Neural cell (in vitro differentiated cells): ENCODE data around the gene CPSF4L. TPM values are rescaled to one million over a fixed set of nuclear protein-coding genes. Genes with fewer than 3 reads are reported as not detected.
"Not testable (repeated sequence)": the region's sequence is repeated elsewhere in the genome, so short reads cannot be mapped to it uniquely, and the experiment has no call there.

ENCODE experiments used
- H2AFZ ChIP-seq: fragments of 200-600, 300-800 bp; sonication (generic), shearing (Covaris generic); 2 replicates; pipeline ENCODE4 v1.6.0; 2014; ENCODE audit warnings: low read depth, mild to moderate bottlenecking, antibody characterized with exemption, low read length, moderate library complexity
- H3F3A ChIP-seq: fragments of 200-600 bp; shearing (Covaris generic); 2 replicates; pipeline ENCODE4 v1.6.1; 2016; ENCODE audit warnings: mild to moderate bottlenecking, moderate library complexity, mixed read lengths, antibody characterized with exemption, low read length; ENCODE audit not compliant: insufficient read depth, poor library complexity, severe bottlenecking
- H3K27ac ChIP-seq: fragments of 200-600, 300-800 bp; sonication (generic), shearing (Covaris generic); 2 replicates; pipeline ENCODE4 v1.5.1; 2014; ENCODE audit warnings: mild to moderate bottlenecking, low read length, moderate library complexity
- H3K27me3 ChIP-seq: fragments of 300-800, 200-600 bp; sonication (generic), shearing (Covaris generic); 2 replicates; pipeline ENCODE4 v1.6.0; 2014; ENCODE audit warnings: mild to moderate bottlenecking, low read depth, low read length, moderate library complexity; ENCODE audit not compliant: insufficient read depth
- H3K36me3 ChIP-seq: fragments of 300-800, 200-600 bp; sonication (generic), shearing (Covaris generic); 2 replicates; pipeline ENCODE4 v1.5.1; 2014; ENCODE audit warnings: mild to moderate bottlenecking, antibody characterized with exemption, low read length, moderate library complexity; ENCODE audit not compliant: insufficient read depth
- H3K4me2 ChIP-seq: fragments of 300-800, 200-600 bp; sonication (generic), shearing (Covaris generic); 2 replicates; pipeline ENCODE4 v1.6.0; 2014; ENCODE audit warnings: mild to moderate bottlenecking, low read length
- H3K4me3 ChIP-seq: fragments of 300-800, 200-600 bp; sonication (generic), shearing (Covaris generic); 2 replicates; pipeline ENCODE4 v1.5.1; 2014; ENCODE audit warnings: mild to moderate bottlenecking, low read length, moderate library complexity
- H3K79me2 ChIP-seq: fragments of 200-600 bp; shearing (Covaris generic); replicated peaks from 2 replicates; pipeline ENCODE4 v1.6.0; 2014; ENCODE audit warnings: mild to moderate bottlenecking, low read length, moderate library complexity; ENCODE audit not compliant: insufficient read depth
- H3K9ac ChIP-seq: fragments of 300-800, 200-600 bp; sonication (generic), shearing (Covaris generic); 2 replicates; pipeline ENCODE4 v1.6.1; 2016; ENCODE audit warnings: mild to moderate bottlenecking, low read length, mixed read lengths
- H3K9me2 ChIP-seq: fragments of 200-600 bp; shearing (Covaris generic); 2 replicates; pipeline ENCODE4 v1.6.1; 2016; ENCODE audit warnings: mild to moderate bottlenecking, low read length, mixed read lengths; ENCODE audit not compliant: insufficient read depth
- H3K9me3 ChIP-seq: fragments of 200-600, 300-800 bp; sonication (generic), shearing (Covaris generic); 2 replicates; pipeline ENCODE4 v1.6.1; 2016; ENCODE audit warnings: mild to moderate bottlenecking, mixed run types, low read length, moderate library complexity, mixed read lengths
- H4K20me1 ChIP-seq: fragments of 200-600 bp; shearing (Covaris generic); 2 replicates; pipeline ENCODE4 v1.6.1; 2016; ENCODE audit warnings: mild to moderate bottlenecking, mixed run types; ENCODE audit not compliant: insufficient read depth
- CTCF ChIP-seq: fragments of 450-650 bp; IDR thresholded peaks from 2 replicates; pipeline ENCODE4 v1.5.1; 2014; ENCODE audit warnings: antibody characterized with exemption, mild to moderate bottlenecking, moderate library complexity; ENCODE audit not compliant: poor library complexity, severe bottlenecking
- EP300 ChIP-seq: fragments of 450-650 bp; conservative IDR thresholded peaks from 2 replicates; pipeline ENCODE4 v1.6.1; 2014; ENCODE audit warnings: antibody characterized with exemption, mild to moderate bottlenecking, moderate library complexity; ENCODE audit not compliant: poor library complexity, severe bottlenecking
- EZH2 ChIP-seq: fragments of 200-600, 300-800 bp; shearing (Covaris generic), sonication (generic); IDR thresholded peaks from 2 replicates; pipeline ENCODE4 v1.6.1; 2014; ENCODE audit warnings: antibody characterized with exemption, low read length, borderline replicate concordance, mild to moderate bottlenecking; ENCODE audit not compliant: insufficient read depth, poor library complexity, severe bottlenecking
- MXI1 ChIP-seq: fragments of 450-650 bp; conservative IDR thresholded peaks from 2 replicates; pipeline ENCODE4 v1.6.1; 2014; ENCODE audit warnings: antibody characterized with exemption, mild to moderate bottlenecking; ENCODE audit not compliant: poor library complexity, severe bottlenecking
- RAD21 ChIP-seq: fragments of 450-650 bp; conservative IDR thresholded peaks from 2 replicates; pipeline ENCODE4 v1.6.1; 2014; ENCODE audit warnings: antibody characterized with exemption, mild to moderate bottlenecking, moderate library complexity
- SMC3 ChIP-seq: fragments of 450-650 bp; conservative IDR thresholded peaks from 2 replicates; pipeline ENCODE4 v1.6.1; 2014; ENCODE audit warnings: antibody characterized with exemption, mild to moderate bottlenecking, moderate library complexity; ENCODE audit not compliant: poor library complexity
- TAF1 ChIP-seq: IDR thresholded peaks from 2 replicates; pipeline ENCODE4 v1.6.1; 2012; ENCODE audit warnings: low read depth
- polyA plus RNA-seq: library from polyadenylated mRNA; depleted of rRNA; stranded (reverse); fragments of >200 nt; gene quantifications from 2 replicates; pipeline ENCODE4 v1.2.3, GENCODE V29; 2014
- TF ChIP-seq, protein P1 (sequence below): IDR thresholded peaks from 2 replicates; pipeline ENCODE4 v1.6.1; 2012; ENCODE audit warnings: borderline replicate concordance

CPSF4L gene
- polyA plus RNA-seq, 1 donor from 2014 or later = not detected

- Histone ChIP-seq H3K27me3 (no peaks in the 10 kb centered on the region), H4K20me1 (no peaks in the 10 kb centered on the region), H3K4me3 (peak overlapping the region; percentile 99), H3K36me3 (no peaks in the 10 kb centered on the region), H3K4me2 (peak overlapping the region; percentile 58), H3K79me2 (peaks cover 54% of the 10 kb centered on the region), H2AFZ (peak overlapping the region; percentile 83), H3K9ac (peak overlapping the region; percentile 97), H3K9me3 (no peaks in the 10 kb centered on the region), H3K27ac (peak overlapping the region; percentile 88), H3F3A (no peaks in the 10 kb centered on the region), H3K9me2 (no peaks in the 10 kb centered on the region)
- TF ChIP-seq MXI1 (peak; percentile 29), EZH2 (no peak)
Observed at GRCh38 chr17:73309727-73310596, 48.3 kb upstream of the CPSF4L start.

GRCh38 chr17:73308959-73309358 lies 47.3 kb upstream of the CPSF4L start:
- H4K20me1 ChIP-seq, H3K27ac ChIP-seq, H3K4me3 ChIP-seq, H3K9me3 ChIP-seq, H3F3A ChIP-seq, H3K36me3 ChIP-seq, H2AFZ ChIP-seq, H3K9me2 ChIP-seq, H3K27me3 ChIP-seq: not testable (repeated sequence)
- Histone ChIP-seq H3K4me2 (peak overlapping the region; percentile 58), H3K79me2 (peaks cover 62% of the 10 kb centered on the region), H3K9ac (peak overlapping the region; percentile 97)

- Histone ChIP-seq H3K27me3 (no peaks in the 10 kb centered on the region), H3F3A (no peaks in the 10 kb centered on the region), H3K79me2 (peaks cover 70% of the 10 kb centered on the region), H3K36me3 (no peaks in the 10 kb centered on the region), H3K9me2 (no peaks in the 10 kb centered on the region), H2AFZ (no peak overlapping the region), H3K9ac (no peak overlapping the region), H3K9me3 (no peaks in the 10 kb centered on the region), H3K4me3 (no peak overlapping the region), H3K27ac (no peak overlapping the region), H4K20me1 (no peaks in the 10 kb centered on the region), H3K4me2 (no peak overlapping the region)
- no peak for TF ChIP-seq EP300
Observed at GRCh38 chr17:73308017-73308823, 46.5 kb upstream of the CPSF4L start.

GRCh38 chr17:73307130-73307529 lies 45.5 kb upstream of the CPSF4L start:
- Histone ChIP-seq H4K20me1 (no peaks in the 10 kb centered on the region), H3K36me3 (no peaks in the 10 kb centered on the region), H3K4me3 (no peak overlapping the region), H3K9ac (no peak overlapping the region), H3F3A (no peaks in the 10 kb centered on the region), H3K9me2 (no peaks in the 10 kb centered on the region), H3K9me3 (no peaks in the 10 kb centered on the region), H3K79me2 (peaks cover 76% of the 10 kb centered on the region), H2AFZ (no peak overlapping the region), H3K27ac (no peak overlapping the region), H3K4me2 (no peak overlapping the region), H3K27me3 (no peaks in the 10 kb centered on the region)
- TF ChIP-seq MXI1 (no peak), EP300 (no peak), EZH2 (no peak), TAF1 (no peak), RAD21 (no peak), CTCF (no peak), SMC3 (no peak)
- TF ChIP-seq, protein P1, sequence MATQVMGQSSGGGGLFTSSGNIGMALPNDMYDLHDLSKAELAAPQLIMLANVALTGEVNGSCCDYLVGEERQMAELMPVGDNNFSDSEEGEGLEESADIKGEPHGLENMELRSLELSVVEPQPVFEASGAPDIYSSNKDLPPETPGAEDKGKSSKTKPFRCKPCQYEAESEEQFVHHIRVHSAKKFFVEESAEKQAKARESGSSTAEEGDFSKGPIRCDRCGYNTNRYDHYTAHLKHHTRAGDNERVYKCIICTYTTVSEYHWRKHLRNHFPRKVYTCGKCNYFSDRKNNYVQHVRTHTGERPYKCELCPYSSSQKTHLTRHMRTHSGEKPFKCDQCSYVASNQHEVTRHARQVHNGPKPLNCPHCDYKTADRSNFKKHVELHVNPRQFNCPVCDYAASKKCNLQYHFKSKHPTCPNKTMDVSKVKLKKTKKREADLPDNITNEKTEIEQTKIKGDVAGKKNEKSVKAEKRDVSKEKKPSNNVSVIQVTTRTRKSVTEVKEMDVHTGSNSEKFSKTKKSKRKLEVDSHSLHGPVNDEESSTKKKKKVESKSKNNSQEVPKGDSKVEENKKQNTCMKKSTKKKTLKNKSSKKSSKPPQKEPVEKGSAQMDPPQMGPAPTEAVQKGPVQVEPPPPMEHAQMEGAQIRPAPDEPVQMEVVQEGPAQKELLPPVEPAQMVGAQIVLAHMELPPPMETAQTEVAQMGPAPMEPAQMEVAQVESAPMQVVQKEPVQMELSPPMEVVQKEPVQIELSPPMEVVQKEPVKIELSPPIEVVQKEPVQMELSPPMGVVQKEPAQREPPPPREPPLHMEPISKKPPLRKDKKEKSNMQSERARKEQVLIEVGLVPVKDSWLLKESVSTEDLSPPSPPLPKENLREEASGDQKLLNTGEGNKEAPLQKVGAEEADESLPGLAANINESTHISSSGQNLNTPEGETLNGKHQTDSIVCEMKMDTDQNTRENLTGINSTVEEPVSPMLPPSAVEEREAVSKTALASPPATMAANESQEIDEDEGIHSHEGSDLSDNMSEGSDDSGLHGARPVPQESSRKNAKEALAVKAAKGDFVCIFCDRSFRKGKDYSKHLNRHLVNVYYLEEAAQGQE = no peak
